IMR-90 (cell line): ENCODE data around the gene EPS15.

Experiments used
- CTCF ChIP-seq: conservative IDR thresholded peaks from 2 replicates; pipeline ENCODE4 v1.5.1; 2012; ENCODE audit warnings: mild to moderate bottlenecking, low read depth, low read length, improper control_type of control experiment
- FOS ChIP-seq: fragments of 150-350 bp; IDR thresholded peaks from 2 replicates; pipeline ENCODE4 v1.6.1; 2016; ENCODE audit warnings: low read depth, low read length
- MAFK ChIP-seq: IDR thresholded peaks from 2 replicates; pipeline ENCODE4 v1.6.1; 2012; ENCODE audit warnings: low read depth, low read length, improper control_type of control experiment

GRCh38 chr1:51525295-51525694 is 6.2 kb upstream of the EPS15 start:
- no peak for TF ChIP-seq CTCF
- no peak for TF ChIP-seq FOS
- TF ChIP-seq MAFK = no peak
